HUES64 (cell line): ENCODE measurements around the gene KRTCAP2.
"Not testable (repeated sequence)": the region's sequence is repeated elsewhere in the genome, so short reads cannot be mapped to it uniquely, and the experiment has no call there.

Experiments used
- H3K27ac ChIP-seq: 2 replicates; pipeline ENCODE4 v1.7.0; 2013; ENCODE audit warnings: low read depth, low read length, inconsistent platforms
- H3K27me3 ChIP-seq: 2 replicates; pipeline ENCODE4 v1.6.1; 2013; ENCODE audit warnings: mild to moderate bottlenecking, low read length; ENCODE audit not compliant: insufficient read depth
- H3K36me3 ChIP-seq: 2 replicates; pipeline ENCODE4 v1.6.1; 2013; ENCODE audit warnings: mild to moderate bottlenecking, low read length; ENCODE audit not compliant: insufficient read depth
- H3K4me1 ChIP-seq: 2 replicates; pipeline ENCODE4 v1.6.1; 2013; ENCODE audit warnings: mild to moderate bottlenecking, low read length, moderate library complexity; ENCODE audit not compliant: insufficient read depth
- H3K4me3 ChIP-seq: 2 replicates; pipeline ENCODE4 v1.5.1; 2013; ENCODE audit warnings: mild to moderate bottlenecking, low read length, moderate library complexity
- H3K9ac ChIP-seq: 2 replicates; pipeline ENCODE4 v1.6.1; 2013; ENCODE audit warnings: mild to moderate bottlenecking, low read depth, low read length
- H3K9me3 ChIP-seq: 2 replicates; pipeline ENCODE4 v1.6.1; 2013; ENCODE audit warnings: low read depth, low read length; ENCODE audit not compliant: insufficient read depth
- WGBS: fragments of 150-250, 120-280 bp; methylation state at CpG from one replicate; pipeline ENCODE4 v1.1.7; 2013; ENCODE audit warnings: missing lambda C conversion rate; 5-methylcytosine and 5-hydroxymethylcytosine counted together

KRTCAP2 gene

GRCh38 chr1:155166051-155166470 is 7.0 kb downstream of the KRTCAP2 start:
- WGBS = 69% methylated on average over 8 of the region's 8 CpGs
- Histone ChIP-seq H3K4me1 (peaks cover 8% of the 10 kb centered on the region; the same call in 1 of the 2 replicates), H3K4me3 (peak overlapping the region; percentile 26; the same call in 1 of the 2 replicates), H3K27ac (no peak overlapping the region), H3K9ac (no peak overlapping the region), H3K36me3 (peaks cover 18% of the 10 kb centered on the region), H3K27me3 (no peaks in the 10 kb centered on the region), H3K9me3 (no peaks in the 10 kb centered on the region)

GRCh38 chr1:155164625-155165024 is 8.5 kb downstream of the KRTCAP2 start:
- not testable (repeated sequence) for H3K4me1 ChIP-seq, H3K4me3 ChIP-seq, H3K9ac ChIP-seq, H3K27ac ChIP-seq, H3K9me3 ChIP-seq, H3K36me3 ChIP-seq, H3K27me3 ChIP-seq
- WGBS = 96% methylated on average over 11 of the region's 11 CpGs

DNA sequence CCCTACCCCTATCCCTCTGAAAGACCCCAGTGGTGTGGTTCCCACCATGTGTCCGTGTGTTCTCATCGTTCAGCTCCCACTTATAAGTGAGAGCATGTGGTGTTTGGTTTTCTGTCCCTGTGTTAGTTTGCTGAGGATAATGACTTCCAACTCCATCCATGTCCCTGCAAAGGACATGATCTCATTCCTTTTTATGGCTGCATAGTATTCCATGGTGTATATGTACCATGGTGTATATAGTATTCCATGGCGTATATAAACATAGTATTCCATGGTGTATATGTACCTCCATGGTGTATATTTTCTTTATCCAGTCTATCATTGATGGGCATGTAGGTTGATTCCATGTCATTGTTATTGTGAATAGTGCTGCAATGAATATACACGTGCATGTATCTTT is 9.3 kb downstream of the KRTCAP2 start:
- H3K4me1 ChIP-seq, H3K27ac ChIP-seq, H3K4me3 ChIP-seq, H3K9me3 ChIP-seq, H3K27me3 ChIP-seq, H3K9ac ChIP-seq, H3K36me3 ChIP-seq: not testable (repeated sequence)
- 92% methylated on average over 4 of the region's 4 CpGs for WGBS

GRCh38 chr1:155162631-155163030 is 10.5 kb downstream of the KRTCAP2 start:
- not testable (repeated sequence) for H3K27ac ChIP-seq, H3K27me3 ChIP-seq, H3K4me3 ChIP-seq, H3K36me3 ChIP-seq, H3K9me3 ChIP-seq, H3K9ac ChIP-seq, H3K4me1 ChIP-seq
- WGBS = 98% methylated on average over 6 of the region's 6 CpGs

GRCh38 chr1:155160128-155160527 is 13.0 kb downstream of the KRTCAP2 start:
- no peaks in the 10 kb centered on the region for H3K27me3 ChIP-seq
- no peaks in the 10 kb centered on the region for H3K36me3 ChIP-seq
- 90% methylated on average over 8 of the region's 8 CpGs for WGBS
- no peaks in the 10 kb centered on the region for H3K9me3 ChIP-seq
- no peak overlapping the region for H3K27ac ChIP-seq
- no peak overlapping the region for H3K9ac ChIP-seq
- H3K4me1 ChIP-seq = no peaks in the 10 kb centered on the region
- H3K4me3 ChIP-seq = no peak overlapping the region

- no peak overlapping the region for H3K9ac ChIP-seq
- no peak overlapping the region for H3K27ac ChIP-seq
- no peaks in the 10 kb centered on the region for H3K4me1 ChIP-seq
- no peaks in the 10 kb centered on the region for H3K27me3 ChIP-seq
- H3K9me3 ChIP-seq = no peaks in the 10 kb centered on the region
- H3K36me3 ChIP-seq = no peaks in the 10 kb centered on the region
- H3K4me3 ChIP-seq = no peak overlapping the region
- WGBS = 88% methylated on average over 1 of the region's 1 CpG
These were observed 14.1 kb downstream of the KRTCAP2 start for GRCh38 chr1:155158991-155159390.

- H3K4me1 ChIP-seq, H3K27ac ChIP-seq, H3K36me3 ChIP-seq, H3K4me3 ChIP-seq, H3K9ac ChIP-seq, H3K27me3 ChIP-seq, H3K9me3 ChIP-seq: not testable (repeated sequence)
- 53% methylated on average over 2 of the region's 3 CpGs for WGBS
These were observed 17.0 kb downstream of the KRTCAP2 start for GRCh38 chr1:155155996-155156643.

- Histone ChIP-seq H3K27ac (no peak overlapping the region), H3K4me1 (no peaks in the 10 kb centered on the region), H3K27me3 (peaks cover 5% of the 10 kb centered on the region; the same call in 1 of the 2 replicates), H3K4me3 (no peak overlapping the region), H3K9me3 (no peaks in the 10 kb centered on the region), H3K9ac (no peak overlapping the region), H3K36me3 (no peaks in the 10 kb centered on the region)
- no CpG with 5 or more reads among the region's 3 CpGs for WGBS
These were observed 27.6 kb downstream of the KRTCAP2 start for GRCh38 chr1:155145491-155145890.

GRCh38 chr1:155141749-155142148 is 31.4 kb downstream of the KRTCAP2 start:
- Histone ChIP-seq H3K4me1 (peaks cover 8% of the 10 kb centered on the region; the same call in 1 of the 2 replicates), H3K9ac (no peak overlapping the region), H3K27ac (no peak overlapping the region), H3K27me3 (peaks cover 5% of the 10 kb centered on the region; the same call in 1 of the 2 replicates), H3K9me3 (no peaks in the 10 kb centered on the region), H3K4me3 (no peak overlapping the region), H3K36me3 (peaks cover 10% of the 10 kb centered on the region; the same call in 1 of the 2 replicates)
- 90% methylated on average over 7 of the region's 7 CpGs for WGBS

DNA sequence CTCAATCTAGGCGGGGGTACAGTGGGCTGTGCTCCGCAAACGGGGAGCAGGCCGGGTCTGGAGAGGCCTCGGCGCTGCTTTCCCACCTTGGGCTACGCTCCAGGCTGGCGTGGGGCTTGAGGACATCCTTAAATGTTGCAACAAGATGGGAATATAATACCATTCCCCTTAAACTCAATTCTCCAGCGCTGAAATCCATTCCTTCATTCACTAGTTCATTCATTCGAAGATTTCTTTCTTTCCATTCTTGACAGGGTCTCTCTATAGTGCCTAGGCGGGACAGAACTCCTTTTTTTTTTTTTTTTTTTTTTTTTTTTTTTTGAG is 32.5 kb downstream of the KRTCAP2 start:
- H3K36me3 ChIP-seq = peaks cover 10% of the 10 kb centered on the region; the same call in 1 of the 2 replicates
- H3K9me3 ChIP-seq = no peaks in the 10 kb centered on the region
- H3K4me1 ChIP-seq = peaks cover 8% of the 10 kb centered on the region; the same call in 1 of the 2 replicates
- H3K27me3 ChIP-seq = peaks cover 5% of the 10 kb centered on the region; the same call in 1 of the 2 replicates
- peak overlapping the region; percentile 100 for H3K4me3 ChIP-seq
- no peak overlapping the region for H3K27ac ChIP-seq
- H3K9ac ChIP-seq = no peak overlapping the region
- 14% methylated on average over 11 of the region's 11 CpGs for WGBS

DNA sequence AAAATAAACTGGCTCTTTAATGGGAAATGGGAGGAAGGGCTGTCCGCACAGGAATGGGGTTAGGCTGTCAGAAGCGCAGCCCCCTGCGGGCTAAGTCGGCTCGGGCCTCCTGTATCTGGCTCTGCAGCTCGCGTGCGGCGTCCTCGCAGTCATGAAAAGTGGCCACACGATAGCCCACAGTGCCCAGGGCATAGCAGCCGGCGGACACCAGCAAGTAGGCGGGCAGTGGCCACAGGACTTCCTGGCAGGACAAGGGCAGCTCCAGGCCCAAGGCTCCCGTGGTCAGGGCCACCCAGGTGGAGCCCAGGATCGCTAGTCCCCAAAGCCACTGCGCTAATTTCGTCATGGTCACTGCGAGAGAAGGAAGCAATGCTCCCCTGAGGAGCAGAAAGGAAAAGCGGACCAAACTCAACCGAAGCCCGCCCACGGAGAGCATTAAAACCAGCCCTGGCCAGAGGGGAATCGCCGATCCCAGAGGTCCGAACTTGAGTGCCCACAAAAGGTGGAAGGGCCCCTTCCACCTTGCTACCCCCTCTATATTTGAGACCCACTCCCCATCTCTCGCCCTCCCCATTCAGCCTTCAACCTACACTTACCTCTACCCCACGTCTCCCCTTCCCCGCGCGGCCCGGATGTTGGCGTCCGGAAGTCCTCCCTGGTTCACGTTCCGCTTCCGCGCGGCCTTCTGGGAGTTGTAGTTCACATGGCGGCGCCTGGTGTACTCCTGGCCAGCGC is 33.0 kb downstream of the KRTCAP2 start, which contains the start of gene DPM3:
Gene DPM3 (minus strand): TSS at position 637 of the 735 bp plus-strand sequence. CDS start 291 bp downstream, at position 346.
- H3K9ac ChIP-seq = peak within 1 kb of the TSS; percentile 83
- peaks cover 10% of the 10 kb centered on the region; the same call in 1 of the 2 replicates for H3K36me3 ChIP-seq
- peak within 1 kb of the TSS; percentile 71 for H3K27ac ChIP-seq
- peaks cover 5% of the 10 kb centered on the region; the same call in 1 of the 2 replicates for H3K27me3 ChIP-seq
- peak within 1 kb of the TSS; percentile 100 for H3K4me3 ChIP-seq
- under 1% methylated on average over 42 of the region's 42 CpGs for WGBS
- H3K9me3 ChIP-seq = no peaks in the 10 kb centered on the region
- peaks cover 8% of the 10 kb centered on the region; the same call in 1 of the 2 replicates for H3K4me1 ChIP-seq
